Breast epithelium (tissue), 3 donors: ENCODE results near the gene ITGA6.

ENCODE experiments used
- POLR2A ChIP-seq: fragments of 450-650 bp; IDR thresholded peaks from one replicate; pipeline ENCODE4 v1.6.1; 2016; ENCODE audit warnings: antibody characterized with exemption, mild to moderate bottlenecking, moderate library complexity
- POLR2AphosphoS5 ChIP-seq, 3 donors: sonication (generic); formaldehyde crosslinking; IDR thresholded peaks; one replicate each; pipeline ENCODE4 v1.6.1; 2017; ENCODE audit warnings: antibody characterized with exemption in 3 of 3
- TF ChIP-seq, protein P1 (sequence below), 3 donors: fragments of 450-650 bp; IDR thresholded peaks; one replicate each; pipeline ENCODE4 v1.5.1; 2016 to 2017; ENCODE audit warnings: antibody characterized with exemption in 3 of 3, mild to moderate bottlenecking in 3 of 3, moderate library complexity in 3 of 3

- no peak for TF ChIP-seq POLR2A
- TF ChIP-seq, protein P1, sequence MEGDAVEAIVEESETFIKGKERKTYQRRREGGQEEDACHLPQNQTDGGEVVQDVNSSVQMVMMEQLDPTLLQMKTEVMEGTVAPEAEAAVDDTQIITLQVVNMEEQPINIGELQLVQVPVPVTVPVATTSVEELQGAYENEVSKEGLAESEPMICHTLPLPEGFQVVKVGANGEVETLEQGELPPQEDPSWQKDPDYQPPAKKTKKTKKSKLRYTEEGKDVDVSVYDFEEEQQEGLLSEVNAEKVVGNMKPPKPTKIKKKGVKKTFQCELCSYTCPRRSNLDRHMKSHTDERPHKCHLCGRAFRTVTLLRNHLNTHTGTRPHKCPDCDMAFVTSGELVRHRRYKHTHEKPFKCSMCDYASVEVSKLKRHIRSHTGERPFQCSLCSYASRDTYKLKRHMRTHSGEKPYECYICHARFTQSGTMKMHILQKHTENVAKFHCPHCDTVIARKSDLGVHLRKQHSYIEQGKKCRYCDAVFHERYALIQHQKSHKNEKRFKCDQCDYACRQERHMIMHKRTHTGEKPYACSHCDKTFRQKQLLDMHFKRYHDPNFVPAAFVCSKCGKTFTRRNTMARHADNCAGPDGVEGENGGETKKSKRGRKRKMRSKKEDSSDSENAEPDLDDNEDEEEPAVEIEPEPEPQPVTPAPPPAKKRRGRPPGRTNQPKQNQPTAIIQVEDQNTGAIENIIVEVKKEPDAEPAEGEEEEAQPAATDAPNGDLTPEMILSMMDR (IDR thresholded peaks at IDR 0.05), result no peak
- TF ChIP-seq POLR2AphosphoS5 (IDR thresholded peaks at IDR 0.05), result no peak
Observed at GRCh38 chr2:172552547-172553291, 125.3 kb downstream of the ITGA6 start.
